ENCODE data around the gene ADRA2C. TPM values are rescaled to one million over a fixed set of nuclear protein-coding genes. Genes with fewer than 3 reads are reported as not detected.

ADRA2C gene
- total and polyA plus RNA-seq, 2 experiments from 2014 or later: 3.0 to 16.6 TPM

GRCh38 chr4:3800351-3800750 lies 34.2 kb downstream of the ADRA2C start:
- Histone ChIP-seq H3K27me3 (ENCODE audit: insufficient read depth) (no peaks in the 10 kb centered on the region), H3K79me2 (replicated peaks; ENCODE audit: insufficient read depth) (no peaks in the 10 kb centered on the region), H3K4me1 (ENCODE audit: insufficient read depth) (peaks cover 13% of the 10 kb centered on the region), H2AFZ (no peak overlapping the region), H4K20me1 (replicated peaks; ENCODE audit: insufficient read depth) (no peaks in the 10 kb centered on the region), H3F3A (replicated peaks; ENCODE audit: low read depth) (no peaks in the 10 kb centered on the region), H3K4me3 (no peak overlapping the region), H3K36me3 (ENCODE audit: insufficient read depth) (no peaks in the 10 kb centered on the region), H3K27ac (ENCODE audit: low read depth) (no peak overlapping the region), H3K4me2 (no peak overlapping the region), H3K9me2 (ENCODE audit: insufficient read depth) (no peaks in the 10 kb centered on the region)
- peaks cover 13% of the 10 kb centered on the region for H3K27me3 Mint-ChIP-seq (ENCODE audit: insufficient read depth, low read depth, poor library complexity)
- H3K4me3 Mint-ChIP-seq: no peak overlapping the region
- no peak for ATAC-seq
- no peak overlapping the region; the same call in 1 of the 2 replicates for H3K27ac Mint-ChIP-seq
- peaks cover 1% of the 10 kb centered on the region; the same call in 1 of the 3 replicates for H3K36me3 Mint-ChIP-seq (ENCODE audit: low read depth)
- peaks cover 30% of the 10 kb centered on the region for H3K4me1 Mint-ChIP-seq
- TF ChIP-seq, protein P1, sequence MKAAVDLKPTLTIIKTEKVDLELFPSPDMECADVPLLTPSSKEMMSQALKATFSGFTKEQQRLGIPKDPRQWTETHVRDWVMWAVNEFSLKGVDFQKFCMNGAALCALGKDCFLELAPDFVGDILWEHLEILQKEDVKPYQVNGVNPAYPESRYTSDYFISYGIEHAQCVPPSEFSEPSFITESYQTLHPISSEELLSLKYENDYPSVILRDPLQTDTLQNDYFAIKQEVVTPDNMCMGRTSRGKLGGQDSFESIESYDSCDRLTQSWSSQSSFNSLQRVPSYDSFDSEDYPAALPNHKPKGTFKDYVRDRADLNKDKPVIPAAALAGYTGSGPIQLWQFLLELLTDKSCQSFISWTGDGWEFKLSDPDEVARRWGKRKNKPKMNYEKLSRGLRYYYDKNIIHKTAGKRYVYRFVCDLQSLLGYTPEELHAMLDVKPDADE (IDR thresholded peaks at IDR 0.05): no peak
- TF ChIP-seq, protein P2, sequence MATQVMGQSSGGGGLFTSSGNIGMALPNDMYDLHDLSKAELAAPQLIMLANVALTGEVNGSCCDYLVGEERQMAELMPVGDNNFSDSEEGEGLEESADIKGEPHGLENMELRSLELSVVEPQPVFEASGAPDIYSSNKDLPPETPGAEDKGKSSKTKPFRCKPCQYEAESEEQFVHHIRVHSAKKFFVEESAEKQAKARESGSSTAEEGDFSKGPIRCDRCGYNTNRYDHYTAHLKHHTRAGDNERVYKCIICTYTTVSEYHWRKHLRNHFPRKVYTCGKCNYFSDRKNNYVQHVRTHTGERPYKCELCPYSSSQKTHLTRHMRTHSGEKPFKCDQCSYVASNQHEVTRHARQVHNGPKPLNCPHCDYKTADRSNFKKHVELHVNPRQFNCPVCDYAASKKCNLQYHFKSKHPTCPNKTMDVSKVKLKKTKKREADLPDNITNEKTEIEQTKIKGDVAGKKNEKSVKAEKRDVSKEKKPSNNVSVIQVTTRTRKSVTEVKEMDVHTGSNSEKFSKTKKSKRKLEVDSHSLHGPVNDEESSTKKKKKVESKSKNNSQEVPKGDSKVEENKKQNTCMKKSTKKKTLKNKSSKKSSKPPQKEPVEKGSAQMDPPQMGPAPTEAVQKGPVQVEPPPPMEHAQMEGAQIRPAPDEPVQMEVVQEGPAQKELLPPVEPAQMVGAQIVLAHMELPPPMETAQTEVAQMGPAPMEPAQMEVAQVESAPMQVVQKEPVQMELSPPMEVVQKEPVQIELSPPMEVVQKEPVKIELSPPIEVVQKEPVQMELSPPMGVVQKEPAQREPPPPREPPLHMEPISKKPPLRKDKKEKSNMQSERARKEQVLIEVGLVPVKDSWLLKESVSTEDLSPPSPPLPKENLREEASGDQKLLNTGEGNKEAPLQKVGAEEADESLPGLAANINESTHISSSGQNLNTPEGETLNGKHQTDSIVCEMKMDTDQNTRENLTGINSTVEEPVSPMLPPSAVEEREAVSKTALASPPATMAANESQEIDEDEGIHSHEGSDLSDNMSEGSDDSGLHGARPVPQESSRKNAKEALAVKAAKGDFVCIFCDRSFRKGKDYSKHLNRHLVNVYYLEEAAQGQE (IDR thresholded peaks at IDR 0.05; ENCODE audit: unreplicated experiment): no peak
- TF ChIP-seq STAT1 (IDR thresholded peaks at IDR 0.05; ENCODE audit: unreplicated experiment) (no peak), ZNF331 (CRISPR knock-in tag; IDR thresholded peaks at IDR 0.05; ENCODE audit: low read depth) (no peak), ZNF114 (CRISPR knock-in tag; IDR thresholded peaks at IDR 0.05) (no peak)
- DNase-seq (ENCODE audit: low spot score): no peak
- peaks cover 15% of the 10 kb centered on the region for H3K9me3 Mint-ChIP-seq

DNA sequence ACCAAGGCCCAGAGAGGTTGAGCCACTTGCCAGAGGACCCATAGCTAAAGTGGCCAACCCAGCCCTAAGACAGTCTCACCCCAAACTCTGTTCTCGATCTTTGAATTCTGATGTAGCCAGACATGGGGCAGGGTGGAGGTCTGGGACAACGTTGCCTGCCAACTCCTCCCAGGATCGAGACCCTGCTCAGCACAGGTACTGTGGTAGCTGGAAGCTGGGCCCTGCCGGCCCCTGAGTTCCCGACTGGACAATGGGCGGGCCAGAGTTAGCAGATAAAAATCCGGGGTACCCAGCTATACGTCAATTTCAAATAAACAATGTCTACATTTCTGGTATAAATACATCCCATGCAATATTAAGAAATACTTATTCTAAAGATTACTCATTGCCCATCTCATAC lies 35.3 kb downstream of the ADRA2C start:
- no peaks in the 10 kb centered on the region for H3K36me3 ChIP-seq (ENCODE audit: insufficient read depth)
- no peak overlapping the region for H3K4me3 ChIP-seq
- H3K36me3 Mint-ChIP-seq (ENCODE audit: low read depth): no peaks in the 10 kb centered on the region; the same call in 2 of the 3 replicates
- H3K4me1 Mint-ChIP-seq: peaks cover 30% of the 10 kb centered on the region
- peaks cover 13% of the 10 kb centered on the region for H3K4me1 ChIP-seq (ENCODE audit: insufficient read depth)
- H3K4me2 ChIP-seq: no peak overlapping the region
- H4K20me1 ChIP-seq (replicated peaks; ENCODE audit: insufficient read depth): no peaks in the 10 kb centered on the region
- no peak for DNase-seq (ENCODE audit: low spot score)
- H3K27me3 Mint-ChIP-seq (ENCODE audit: insufficient read depth, low read depth, poor library complexity): peaks cover 14% of the 10 kb centered on the region
- H3K27ac ChIP-seq (ENCODE audit: low read depth): no peak overlapping the region
- H3K9me2 ChIP-seq (ENCODE audit: insufficient read depth): no peaks in the 10 kb centered on the region
- H3K27me3 ChIP-seq (ENCODE audit: insufficient read depth): no peaks in the 10 kb centered on the region
- TF ChIP-seq NANOG (IDR thresholded peaks at IDR 0.05; ENCODE audit: borderline replicate concordance) (no peak), ZNF114 (CRISPR knock-in tag; IDR thresholded peaks at IDR 0.05) (no peak), JUNB (IDR thresholded peaks at IDR 0.05; ENCODE audit: unreplicated experiment) (no peak)
- TF ChIP-seq, protein P2 (IDR thresholded peaks at IDR 0.05; ENCODE audit: unreplicated experiment): no peak
- TF ChIP-seq, protein P1 (IDR thresholded peaks at IDR 0.05): no peak
- TF ChIP-seq, protein P3, sequence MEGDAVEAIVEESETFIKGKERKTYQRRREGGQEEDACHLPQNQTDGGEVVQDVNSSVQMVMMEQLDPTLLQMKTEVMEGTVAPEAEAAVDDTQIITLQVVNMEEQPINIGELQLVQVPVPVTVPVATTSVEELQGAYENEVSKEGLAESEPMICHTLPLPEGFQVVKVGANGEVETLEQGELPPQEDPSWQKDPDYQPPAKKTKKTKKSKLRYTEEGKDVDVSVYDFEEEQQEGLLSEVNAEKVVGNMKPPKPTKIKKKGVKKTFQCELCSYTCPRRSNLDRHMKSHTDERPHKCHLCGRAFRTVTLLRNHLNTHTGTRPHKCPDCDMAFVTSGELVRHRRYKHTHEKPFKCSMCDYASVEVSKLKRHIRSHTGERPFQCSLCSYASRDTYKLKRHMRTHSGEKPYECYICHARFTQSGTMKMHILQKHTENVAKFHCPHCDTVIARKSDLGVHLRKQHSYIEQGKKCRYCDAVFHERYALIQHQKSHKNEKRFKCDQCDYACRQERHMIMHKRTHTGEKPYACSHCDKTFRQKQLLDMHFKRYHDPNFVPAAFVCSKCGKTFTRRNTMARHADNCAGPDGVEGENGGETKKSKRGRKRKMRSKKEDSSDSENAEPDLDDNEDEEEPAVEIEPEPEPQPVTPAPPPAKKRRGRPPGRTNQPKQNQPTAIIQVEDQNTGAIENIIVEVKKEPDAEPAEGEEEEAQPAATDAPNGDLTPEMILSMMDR (conservative IDR thresholded peaks at IDR 0.05; ENCODE audit: low read depth in 2 of 2): no peak
- no peak overlapping the region for H3K27ac Mint-ChIP-seq
- no peaks in the 10 kb centered on the region for H3K79me2 ChIP-seq (replicated peaks; ENCODE audit: insufficient read depth)
- peaks cover 7% of the 10 kb centered on the region for H3K9me3 Mint-ChIP-seq
- no peak overlapping the region for H2AFZ ChIP-seq
- no peaks in the 10 kb centered on the region for H3F3A ChIP-seq (replicated peaks; ENCODE audit: low read depth)
- H3K4me3 Mint-ChIP-seq: no peak overlapping the region; the same call in 2 of the 3 replicates
- no peak for ATAC-seq

Measured in GM23338 (cell line).